Choroid plexus epithelial cell (primary cell): ENCODE results near the gene TRAPPC13.

Experiments used
- DNase-seq: peaks from one replicate; pipeline ENCODE4 v3.0.0-alpha.2; 2010; ENCODE audit warnings: low read depth
- H3K4me3 ChIP-seq: 2 replicates; pipeline ENCODE4 v1.5.1; 2011; ENCODE audit warnings: low read depth, mild to moderate bottlenecking, control low read depth, low read length, moderate library complexity
- CTCF ChIP-seq: conservative IDR thresholded peaks from 2 replicates; pipeline ENCODE4 v1.5.1; 2011; ENCODE audit warnings: low read depth, mild to moderate bottlenecking, control low read depth, inconsistent platforms, low read length, moderate library complexity

The TRAPPC13 gene

GRCh38 chr5:65623482-65623881 lies 1.3 kb upstream of the TRAPPC13 start:
- peak overlapping the region; percentile 78 for H3K4me3 ChIP-seq
- peak; percentile 7 for DNase-seq
- TF ChIP-seq CTCF, result no peak

GRCh38 chr5:65624025-65624570 lies 729 bp upstream of the TRAPPC13 start, which contains the start of gene TRIM23:
Gene TRIM23 (minus strand): TSS chr5:65624333. CDS start chr5:65624274, 59 bp downstream.
- peak within 1 kb of the TSS; percentile 78 for H3K4me3 ChIP-seq

GRCh38 chr5:65625743-65626142 lies 916 bp downstream of the TRAPPC13 start:
- H3K4me3 ChIP-seq, result peak overlapping the region; percentile 78
- no peak for DNase-seq
- no peak for TF ChIP-seq CTCF

More at GRCh38 chr5:65624025-65624570, 729 bp upstream of the TRAPPC13 start, which contains the start of gene TRIM23:
- peak; percentile 23 for TF ChIP-seq CTCF
- peak; percentile 96 for DNase-seq

GRCh38 chr5:65630981-65631380 lies 6.2 kb downstream of the TRAPPC13 start:
- H3K4me3 ChIP-seq, result no peak overlapping the region
- DNase-seq, result no peak
- TF ChIP-seq CTCF, result no peak

- TF ChIP-seq CTCF, result no peak
- no peak for DNase-seq
These were observed 15.4 kb downstream of the TRAPPC13 start for GRCh38 chr5:65640240-65640639.

GRCh38 chr5:65646938-65647337 lies 22.1 kb downstream of the TRAPPC13 start:
- H3K4me3 ChIP-seq, result no peak overlapping the region
- no peak for TF ChIP-seq CTCF
- no peak for DNase-seq

More at GRCh38 chr5:65640240-65640639, 15.4 kb downstream of the TRAPPC13 start:
- no peak overlapping the region for H3K4me3 ChIP-seq

- DNase-seq, result no peak
- no peak for TF ChIP-seq CTCF
- H3K4me3 ChIP-seq, result no peak overlapping the region
These were observed 23.1 kb downstream of the TRAPPC13 start for GRCh38 chr5:65647941-65648340.
